Endothelial cell of umbilical vein (primary cell): Measurements from ENCODE around the gene ARHGAP22. TPM values are rescaled to one million over a fixed set of nuclear protein-coding genes. Genes with fewer than 3 reads are reported as not detected.

Experiments
- BruUV-seq: library from RNA; stranded (reverse); fragments of 400-500 nt; replicated peaks from 2 replicates; lab custom pipeline; 2021; lab: Mats Ljungman, UMichigan
- CTCF ChIA-PET: fragments of 300-600, 350-600 bp; sonication (Branson Sonifier 250); formaldehyde crosslinking; loops from one replicate; lab custom pipeline; 2021; ENCODE audit warnings: antibody characterized with exemption, inconsistent platforms; lab: Charles Lee
- POLR2A ChIA-PET: fragments of 300-600, 350-600 bp; sonication (Branson Sonifier 250); formaldehyde crosslinking; loops from one replicate; lab custom pipeline; 2021; ENCODE audit warnings: antibody characterized with exemption, inconsistent platforms; lab: Charles Lee
- DNase-seq: peaks from one replicate; pipeline ENCODE4 v3.0.0-alpha.2; 2011; ENCODE audit warnings: low read depth, low spot score
- FAIRE-seq: peaks from 2 replicates; lab custom pipeline; 2011; peaks lifted over from hg19 to GRCh38; lab: Jason Lieb, UNC
- H2AFZ ChIP-seq: 2 replicates; pipeline ENCODE4 v1.6.0; 2012; ENCODE audit warnings: low read depth, low read length, control low read depth, inconsistent platforms
- H3K27ac ChIP-seq: 2 replicates; pipeline ENCODE4 v1.5.1; 2011; ENCODE audit warnings: low read depth, mild to moderate bottlenecking, control low read depth, low read length, moderate library complexity; ENCODE audit not compliant: insufficient read depth
- H3K27me3 ChIP-seq, 2 experiments: 2 replicates each; pipeline versions ENCODE4 v1.6.0 to v1.6.1; 2011; ENCODE audit warnings: low read length in 2 of 2, mixed read lengths in 1 of 2; ENCODE audit not compliant: control insufficient read depth in 2 of 2, insufficient read depth in 2 of 2
- H3K36me3 ChIP-seq, 2 experiments: 2 replicates in 1 of 2; 3 replicates in 1 of 2; pipeline ENCODE4 v1.5.1; 2011; ENCODE audit warnings: low read length in 2 of 2, mild to moderate bottlenecking in 1 of 2, moderate library complexity in 1 of 2; ENCODE audit not compliant: control insufficient read depth in 2 of 2, insufficient read depth in 2 of 2; ENCODE audit errors: extremely low read depth in 1 of 2
- H3K4me1 ChIP-seq: 3 replicates; pipeline ENCODE4 v1.5.1; 2011; ENCODE audit warnings: mild to moderate bottlenecking, low read length; ENCODE audit not compliant: control insufficient read depth, insufficient read depth; ENCODE audit errors: extremely low read depth
- H3K4me2 ChIP-seq: 2 replicates; pipeline ENCODE4 v1.6.1; 2011; ENCODE audit warnings: low read length, control low read depth, mixed read lengths; ENCODE audit not compliant: insufficient read depth
- H3K4me3 ChIP-seq, 3 experiments: fragments of 200-600 bp in 1 of 3; sonication (generic), shearing (Covaris generic) in 1 of 3; replicated peaks in 1 of 3; 2 replicates each; pipeline ENCODE4 v1.5.1; 2011 to 2016; ENCODE audit warnings: control low read depth in 3 of 3, low read length in 3 of 3, mild to moderate bottlenecking in 2 of 3, inconsistent platforms in 1 of 3, low read depth in 1 of 3, moderate library complexity in 1 of 3; ENCODE audit not compliant: insufficient read depth in 1 of 3
- H3K79me2 ChIP-seq: 2 replicates; pipeline ENCODE4 v1.6.0; 2012; ENCODE audit warnings: low read length, inconsistent platforms; ENCODE audit not compliant: control insufficient read depth, insufficient read depth
- H3K9ac ChIP-seq: replicated peaks from 2 replicates; pipeline ENCODE3; 2011; ENCODE audit warnings: low read length, control low read depth; ENCODE audit not compliant: insufficient read depth; ENCODE audit errors: extremely low read depth
- H3K9me1 ChIP-seq: replicated peaks from 3 replicates; pipeline ENCODE4 v1.6.0; 2011; ENCODE audit warnings: mild to moderate bottlenecking, low read length; ENCODE audit not compliant: control insufficient read depth, insufficient read depth; ENCODE audit errors: extremely low read depth
- H3K9me3 ChIP-seq: replicated peaks from 2 replicates; pipeline ENCODE4 v1.5.1; 2012; ENCODE audit warnings: low read length, inconsistent platforms; ENCODE audit not compliant: control insufficient read depth, insufficient read depth
- H4K20me1 ChIP-seq: replicated peaks from 2 replicates; pipeline ENCODE3; 2011; ENCODE audit warnings: mild to moderate bottlenecking, low read length; ENCODE audit not compliant: control insufficient read depth, insufficient read depth; ENCODE audit errors: extremely low read depth
- CTCF ChIP-seq, 2 donors: IDR thresholded peaks; 1 replicate in 1 of 2; 2 replicates in 1 of 2; pipeline ENCODE4 v1.5.1; 2011; ENCODE audit warnings: low read length in 2 of 2, mild to moderate bottlenecking in 2 of 2, moderate library complexity in 2 of 2, control low read depth in 1 of 2, inconsistent platforms in 1 of 2, low read depth in 1 of 2; ENCODE audit not compliant: insufficient read depth in 1 of 2; ENCODE audit errors: extremely low read depth in 1 of 2
- EZH2 ChIP-seq: IDR thresholded peaks from 2 replicates; pipeline ENCODE4 v1.6.1; 2012; ENCODE audit warnings: borderline replicate concordance, low read depth, mild to moderate bottlenecking, moderate library complexity, low read length, inconsistent platforms; ENCODE audit not compliant: severe bottlenecking
- FOS ChIP-seq: IDR thresholded peaks from 2 replicates; pipeline ENCODE4 v1.6.1; 2011; ENCODE audit warnings: mild to moderate bottlenecking, low read length, moderate library complexity, borderline replicate concordance; ENCODE audit not compliant: insufficient read depth
- GATA2 ChIP-seq: IDR thresholded peaks from 2 replicates; pipeline ENCODE4 v1.7.0; 2011; ENCODE audit warnings: low read depth, mild to moderate bottlenecking, moderate library complexity, mixed read lengths, low read length; ENCODE audit not compliant: insufficient read length, insufficient read depth
- JUN ChIP-seq: IDR thresholded peaks from 2 replicates; pipeline ENCODE4 v1.6.1; 2011; ENCODE audit warnings: borderline replicate concordance, low read depth; ENCODE audit not compliant: insufficient read length, insufficient read depth
- MAX ChIP-seq: IDR thresholded peaks from 2 replicates; pipeline ENCODE4 v1.6.1; 2011; ENCODE audit not compliant: insufficient read depth, insufficient read length
- MYC ChIP-seq: IDR thresholded peaks from one replicate; pipeline ENCODE4 v1.6.1; 2011; ENCODE audit warnings: mild to moderate bottlenecking, low read depth, low read length
- POLR2A ChIP-seq: IDR thresholded peaks from 2 replicates; pipeline ENCODE4 v1.6.1; 2012; ENCODE audit warnings: low read depth, mild to moderate bottlenecking, control low read depth, low read length
- POLR2AphosphoS5 ChIP-seq: IDR thresholded peaks from 2 replicates; pipeline ENCODE4 v1.6.1; 2012; ENCODE audit warnings: low read depth, mild to moderate bottlenecking, control low read depth, low read length, moderate library complexity; ENCODE audit not compliant: insufficient read depth
- dilution Hi-C: fragments of 300-500 bp; cut with MboI; formaldehyde crosslinking; loops from one replicate; pipeline ENCODE4 v1.15.0; 2019; ENCODE audit warnings: low sequenced_read_pairs; ENCODE audit not compliant: extremely low pct_ligation_motif_present
- intact Hi-C: fragments of 100-400 bp; cut with micrococcal nuclease; formaldehyde crosslinking; loops from one replicate; pipeline ENCODE4 v1.10.0; 2022
- polyA plus RNA-seq, 4 experiments: library from polyadenylated mRNA; depleted of rRNA in 3 of 4; stranded (reverse) in 3 of 4; unstranded in 1 of 4; fragments of >200 nt; gene quantifications; 2 replicates each; pipeline versions ENCODE4 v1.2.1 to v1.2.3, GENCODE V29; 2011 to 2012; ENCODE audit warnings: missing spikeins in 1 of 4
- total RNA-seq: library from RNA; stranded (reverse); gene quantifications from 2 replicates; pipeline ENCODE4 v1.2.3, GENCODE V29; 2021

The ARHGAP22 gene
- total and polyA plus RNA-seq, 2 donors (not counting 3 experiments of a cell fraction or from before 2014, with no cell fraction given) = 8.6 to 50.3 TPM

- DNase-seq = no peak
- no peak for TF ChIP-seq GATA2
- no peak for TF ChIP-seq POLR2AphosphoS5
- TF ChIP-seq MYC = no peak
- TF ChIP-seq MAX = no peak
- no peak for TF ChIP-seq POLR2A
- no peak for TF ChIP-seq CTCF (IDR thresholded peaks at IDR 0.05; ENCODE audit: extremely low read depth in 1 of 2, insufficient read depth in 1 of 2, low read depth in 1 of 2, low read length in 2 of 2)
- no peak for TF ChIP-seq FOS
- TF ChIP-seq EZH2 = no peak
- no peak for TF ChIP-seq JUN
- H3K9me3 ChIP-seq = no peaks in the 10 kb centered on the region
- dilution Hi-C loops = no loop called here
- no peaks in the 10 kb centered on the region for H3K27me3 ChIP-seq
- no peak for FAIRE-seq
- peaks cover 20% of the 10 kb centered on the region for H3K4me1 ChIP-seq
- H3K36me3 ChIP-seq = no peaks in the 10 kb centered on the region
- POLR2A ChIA-PET = no interaction called here
- CTCF ChIA-PET = no interaction called here
- no peaks in the 10 kb centered on the region for H3K79me2 ChIP-seq
- intact Hi-C loops = no loop called here
- H3K9me1 ChIP-seq = no peaks in the 10 kb centered on the region
- H3K4me3 ChIP-seq = no peak overlapping the region
- H3K4me2 ChIP-seq = no peak overlapping the region
- no peaks in the 10 kb centered on the region for H4K20me1 ChIP-seq
- BruUV-seq = no TSS peak
- no peak overlapping the region for H3K9ac ChIP-seq
- H2AFZ ChIP-seq = no peak overlapping the region
- H3K27ac ChIP-seq = no peak overlapping the region
Measured at GRCh38 chr10:48653347-48653746, 48.5 kb upstream of the ARHGAP22 start.
